IMR-90 (cell line): ENCODE data around the gene AKAP6.

Experiments
- CEBPB ChIP-seq: IDR thresholded peaks from 2 replicates; pipeline ENCODE4 v1.6.1; 2012; ENCODE audit warnings: low read depth, low read length, improper control_type of control experiment
- CHD1 ChIP-seq: IDR thresholded peaks from 2 replicates; pipeline ENCODE4 v1.6.1; 2012; ENCODE audit warnings: low read depth, low read length, improper control_type of control experiment
- MAFK ChIP-seq: IDR thresholded peaks from 2 replicates; pipeline ENCODE4 v1.6.1; 2012; ENCODE audit warnings: low read depth, low read length, improper control_type of control experiment
- MXI1 ChIP-seq: IDR thresholded peaks from 2 replicates; pipeline ENCODE4 v1.6.1; 2012; ENCODE audit warnings: low read depth, mild to moderate bottlenecking, low read length, moderate library complexity, borderline replicate concordance
- POLR2A ChIP-seq: IDR thresholded peaks from 2 replicates; pipeline ENCODE4 v1.6.1; 2012; ENCODE audit warnings: mild to moderate bottlenecking, low read depth, low read length
- RAD21 ChIP-seq: IDR thresholded peaks from 2 replicates; pipeline ENCODE4 v1.6.1; 2012; ENCODE audit warnings: low read length, improper control_type of control experiment
- RFX5 ChIP-seq: IDR thresholded peaks from 2 replicates; pipeline ENCODE4 v1.8.0; 2012; ENCODE audit warnings: low read depth, mild to moderate bottlenecking, low read length, moderate library complexity
- TF ChIP-seq, protein P1 (sequence below): conservative IDR thresholded peaks from 2 replicates; pipeline ENCODE4 v1.5.1; 2012; ENCODE audit warnings: mild to moderate bottlenecking, low read depth, low read length, improper control_type of control experiment

- TF ChIP-seq POLR2A = no peak
- TF ChIP-seq, protein P1, sequence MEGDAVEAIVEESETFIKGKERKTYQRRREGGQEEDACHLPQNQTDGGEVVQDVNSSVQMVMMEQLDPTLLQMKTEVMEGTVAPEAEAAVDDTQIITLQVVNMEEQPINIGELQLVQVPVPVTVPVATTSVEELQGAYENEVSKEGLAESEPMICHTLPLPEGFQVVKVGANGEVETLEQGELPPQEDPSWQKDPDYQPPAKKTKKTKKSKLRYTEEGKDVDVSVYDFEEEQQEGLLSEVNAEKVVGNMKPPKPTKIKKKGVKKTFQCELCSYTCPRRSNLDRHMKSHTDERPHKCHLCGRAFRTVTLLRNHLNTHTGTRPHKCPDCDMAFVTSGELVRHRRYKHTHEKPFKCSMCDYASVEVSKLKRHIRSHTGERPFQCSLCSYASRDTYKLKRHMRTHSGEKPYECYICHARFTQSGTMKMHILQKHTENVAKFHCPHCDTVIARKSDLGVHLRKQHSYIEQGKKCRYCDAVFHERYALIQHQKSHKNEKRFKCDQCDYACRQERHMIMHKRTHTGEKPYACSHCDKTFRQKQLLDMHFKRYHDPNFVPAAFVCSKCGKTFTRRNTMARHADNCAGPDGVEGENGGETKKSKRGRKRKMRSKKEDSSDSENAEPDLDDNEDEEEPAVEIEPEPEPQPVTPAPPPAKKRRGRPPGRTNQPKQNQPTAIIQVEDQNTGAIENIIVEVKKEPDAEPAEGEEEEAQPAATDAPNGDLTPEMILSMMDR = no peak
- TF ChIP-seq MXI1 = no peak
- no peak for TF ChIP-seq MAFK
- no peak for TF ChIP-seq CEBPB
- TF ChIP-seq RAD21 = no peak
- no peak for TF ChIP-seq RFX5
- TF ChIP-seq CHD1 = no peak
Observed at GRCh38 chr14:32497248-32497647, 168.2 kb downstream of the AKAP6 start.
